Mesodermal cell (in vitro differentiated cells): ENCODE data around the gene PTBP2.

Experiments used
- H3K27ac ChIP-seq: 2 replicates; pipeline ENCODE4 v1.7.0; 2013; ENCODE audit warnings: mild to moderate bottlenecking, low read depth, low read length, moderate library complexity; ENCODE audit not compliant: severe bottlenecking
- H3K36me3 ChIP-seq: 2 replicates; pipeline ENCODE4 v1.7.1; 2013; ENCODE audit warnings: mild to moderate bottlenecking, low read length, moderate library complexity; ENCODE audit not compliant: control insufficient read depth, insufficient read depth
- H3K4me1 ChIP-seq: one replicate; pipeline ENCODE4 v1.7.1; 2013; ENCODE audit warnings: mild to moderate bottlenecking, low read length; ENCODE audit not compliant: insufficient read depth, control insufficient read depth, poor library complexity, severe bottlenecking
- H3K4me3 ChIP-seq: 2 replicates; pipeline ENCODE4 v1.7.0; 2013; ENCODE audit warnings: low read length, control low read depth, mild to moderate bottlenecking; ENCODE audit not compliant: insufficient read depth, poor library complexity, severe bottlenecking; ENCODE audit errors: extremely low read depth
- H3K9me3 ChIP-seq: 2 replicates; pipeline ENCODE4 v1.7.1; 2013; ENCODE audit warnings: mild to moderate bottlenecking, low read length, moderate library complexity; ENCODE audit not compliant: control insufficient read depth
- WGBS, 2 experiments: methylation state at CpG; one replicate each; pipeline ENCODE4 v1.1.5; 2013; ENCODE audit warnings: missing lambda C conversion rate in 2 of 2; ENCODE audit not compliant: insufficient coverage in 2 of 2; 5-methylcytosine and 5-hydroxymethylcytosine counted together

Gene PTBP2

DNA sequence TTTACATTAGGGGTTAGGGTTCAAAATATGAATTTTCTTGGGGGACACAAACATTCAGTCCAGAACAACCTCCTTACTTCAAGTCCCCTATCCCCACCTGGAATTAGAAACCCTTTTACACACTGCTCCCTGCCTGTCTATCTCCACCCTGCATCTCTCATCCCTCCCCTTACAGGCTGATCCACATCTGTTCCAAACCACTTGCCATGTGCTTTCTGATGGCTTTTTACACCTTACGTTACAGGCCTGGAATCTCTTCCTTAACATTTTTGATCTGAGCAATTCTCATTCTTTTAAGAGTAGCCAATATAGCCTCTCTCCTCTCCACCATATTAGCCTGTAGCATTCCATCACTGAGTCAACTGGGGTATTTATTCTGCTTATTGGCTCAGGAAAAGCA lies 122.0 kb downstream of the PTBP2 start:
- WGBS, 2 experiments = 100% methylated on average over 1 of the region's 1 CpG
- peaks cover 3% of the 10 kb centered on the region for H3K4me1 ChIP-seq
- H3K27ac ChIP-seq = no peak overlapping the region
- no peaks in the 10 kb centered on the region for H3K36me3 ChIP-seq
- H3K4me3 ChIP-seq = no peak overlapping the region
- H3K9me3 ChIP-seq = no peaks in the 10 kb centered on the region

DNA sequence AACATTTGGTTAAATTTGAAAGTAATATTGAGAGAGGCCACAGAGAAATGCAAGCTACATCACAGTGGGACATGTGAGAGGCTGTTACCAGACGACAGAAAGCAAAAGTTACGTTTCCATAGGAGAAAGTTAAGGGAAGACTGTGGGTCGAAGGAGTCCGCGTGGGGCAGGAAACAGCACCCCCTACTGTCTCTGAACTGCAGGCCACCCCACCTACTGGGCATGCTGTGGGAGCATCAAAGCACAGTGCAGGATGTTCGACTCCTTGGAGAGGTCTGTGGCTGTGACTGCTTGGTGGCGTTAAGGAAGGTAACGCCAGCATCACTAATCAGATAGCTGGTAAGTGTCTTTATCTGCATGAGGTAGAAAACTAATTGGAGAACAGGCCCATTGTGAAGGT lies 123.9 kb downstream of the PTBP2 start:
- Histone ChIP-seq H3K27ac (no peak overlapping the region), H3K4me3 (no peak overlapping the region), H3K4me1 (peaks cover 3% of the 10 kb centered on the region), H3K36me3 (no peaks in the 10 kb centered on the region), H3K9me3 (no peaks in the 10 kb centered on the region)
- 52 to 54% methylated on average over 8 of the region's 8 CpGs for WGBS, 2 experiments

DNA sequence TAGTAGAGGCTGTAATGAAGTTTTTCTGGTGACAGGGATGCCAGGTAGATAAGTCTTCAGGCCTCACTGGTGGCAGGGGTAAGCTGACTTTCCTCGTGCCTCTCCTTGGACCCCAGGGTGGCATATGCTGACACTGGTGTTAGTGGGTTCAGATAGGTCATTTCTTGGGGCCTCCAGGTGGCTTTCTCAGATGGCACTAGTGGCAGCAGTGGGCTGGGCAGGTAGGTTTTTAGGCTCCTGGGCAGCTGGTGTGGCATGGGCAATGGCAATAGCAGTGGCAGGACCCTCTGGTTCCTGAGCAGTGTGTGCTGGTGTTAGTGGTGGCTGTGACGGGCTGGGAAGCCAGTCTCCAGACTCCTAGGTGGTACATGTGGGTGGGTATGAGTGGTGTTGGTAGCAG lies 140.3 kb downstream of the PTBP2 start:
- no peak overlapping the region for H3K4me3 ChIP-seq
- WGBS, 2 experiments = 88 to 100% methylated on average over 1 to 2 of the region's 2 CpGs
- H3K9me3 ChIP-seq = no peaks in the 10 kb centered on the region
- H3K36me3 ChIP-seq = no peaks in the 10 kb centered on the region
- no peak overlapping the region for H3K27ac ChIP-seq
- H3K4me1 ChIP-seq = no peaks in the 10 kb centered on the region

DNA sequence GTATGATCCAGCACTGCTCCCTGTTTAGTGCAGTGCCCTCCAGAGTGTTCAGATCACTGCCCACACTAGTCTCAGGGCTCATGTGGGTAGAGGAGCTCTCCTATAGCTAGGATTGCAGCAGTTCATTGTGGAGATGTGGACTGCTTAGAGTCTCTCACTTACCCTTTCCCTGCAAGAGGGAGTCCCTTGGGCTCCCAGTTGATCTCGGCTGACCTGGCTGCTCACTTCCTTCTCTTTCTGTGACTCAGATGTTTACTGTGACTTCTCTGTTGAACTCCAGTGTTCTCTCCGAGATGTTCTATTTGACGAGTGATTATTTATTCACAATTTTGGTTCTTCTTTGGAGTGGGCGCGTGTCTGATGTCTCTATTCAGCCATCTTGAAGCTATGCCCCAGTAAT lies 141.9 kb downstream of the PTBP2 start:
- H3K36me3 ChIP-seq = no peaks in the 10 kb centered on the region
- H3K27ac ChIP-seq = no peak overlapping the region
- no peaks in the 10 kb centered on the region for H3K9me3 ChIP-seq
- no peaks in the 10 kb centered on the region for H3K4me1 ChIP-seq
- H3K4me3 ChIP-seq = no peak overlapping the region
- 93% methylated on average over 1 to 3 of the region's 5 CpGs for WGBS, 2 experiments
